Lung microvascular endothelial cell (primary cell): Measurements from ENCODE around the gene ARHGEF6. TPM values are rescaled to one million over a fixed set of nuclear protein-coding genes. Genes with fewer than 3 reads are reported as not detected.

Experiments
- total RNA-seq: library from RNA; depleted of rRNA; stranded (reverse); fragments of >200 nt; gene quantifications from 2 replicates; pipeline ENCODE4 v1.2.1, GENCODE V29; 2014

ARHGEF6 gene
- total RNA-seq, 1 donor from 2014 or later, result 12.7 TPM

Other genes starting within 250 kb of the ARHGEF6 start
- gene VGLL1, start 248.7 kb downstream of the ARHGEF6 start, total RNA-seq, result not detected in 2 replicates
- gene CD40LG, start 132.8 kb downstream of the ARHGEF6 start, total RNA-seq, result not detected in 2 replicates
- 78.8 and 124 TPM in 2 replicates for gene RBMX, start 99.8 kb upstream of the ARHGEF6 start, total RNA-seq